Hepatocyte (in vitro differentiated cells): ENCODE data around the gene KIRREL3.

ENCODE experiments used
- CTCF ChIP-seq: fragments of 200-600 bp; sonication (generic); IDR thresholded peaks from 2 replicates; pipeline ENCODE4 v1.5.1; 2016; ENCODE audit warnings: antibody characterized with exemption, mild to moderate bottlenecking; ENCODE audit not compliant: poor library complexity
- EZH2 ChIP-seq: fragments of 200-600 bp; sonication (generic); IDR thresholded peaks from 2 replicates; pipeline ENCODE4 v1.6.1; 2016; ENCODE audit warnings: antibody characterized with exemption, mild to moderate bottlenecking, borderline replicate concordance
- EZH2phosphoT487 ChIP-seq: fragments of 200-600 bp; sonication (generic); IDR thresholded peaks from one replicate; pipeline ENCODE4 v1.6.1; 2018; ENCODE audit warnings: antibody characterized with exemption, mild to moderate bottlenecking, low read depth, moderate library complexity; ENCODE audit not compliant: unreplicated experiment, severe bottlenecking

GRCh38 chr11:126475014-126475991 is 525.3 kb downstream of the KIRREL3 start:
- TF ChIP-seq CTCF: no peak
- no peak for TF ChIP-seq EZH2
- no peak for TF ChIP-seq EZH2phosphoT487
